GM12801 (cell line): Measurements from ENCODE around the gene SLC39A7.

ENCODE experiments used
- CTCF ChIP-seq: IDR thresholded peaks from one replicate; pipeline ENCODE4 v1.5.1; 2011; ENCODE audit warnings: control low read depth; ENCODE audit not compliant: insufficient read length; ENCODE audit errors: extremely low read depth

SLC39A7 gene

GRCh38 chr6:33189164-33189563, 11.5 kb upstream of the SLC39A7 start:
- TF ChIP-seq CTCF: no peak

DNA sequence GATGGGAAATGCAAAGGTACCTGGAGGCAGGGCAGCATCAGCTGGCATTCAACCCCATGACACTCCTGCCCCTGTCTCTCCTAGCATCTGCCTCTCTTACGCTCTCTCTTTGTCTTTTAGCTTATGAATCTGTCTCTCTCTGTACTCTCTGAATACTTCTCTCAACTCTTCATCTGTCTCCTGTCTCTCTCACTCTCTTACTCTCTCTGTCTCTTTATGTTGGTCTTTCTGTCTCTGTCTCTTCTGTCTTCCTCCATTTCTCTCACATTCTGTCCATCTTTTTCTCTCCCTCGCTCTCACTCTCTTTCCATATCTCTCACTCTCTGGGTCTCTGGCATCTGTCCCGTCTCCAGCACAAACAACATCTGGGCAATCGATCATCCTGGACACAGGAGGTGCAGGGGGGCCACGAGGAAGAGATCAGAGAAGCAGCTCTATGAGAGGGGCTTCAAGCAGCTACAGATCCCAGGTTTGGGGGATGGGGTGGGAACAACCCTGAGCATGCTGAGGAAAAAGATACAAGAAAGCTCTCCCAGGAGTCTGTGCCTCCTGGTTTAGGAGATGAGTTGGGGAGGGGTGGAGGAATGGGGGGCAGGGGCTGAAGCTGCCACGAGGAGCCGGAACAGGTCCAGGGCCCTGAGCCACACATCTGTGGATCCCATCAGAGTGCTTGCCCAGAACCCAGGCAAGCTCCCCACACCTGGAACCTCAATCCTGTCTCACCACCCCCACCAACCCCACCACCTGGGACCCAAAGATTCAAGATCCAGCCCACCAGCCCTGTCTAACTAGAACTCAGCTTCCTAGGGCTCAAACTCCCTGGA, 10.8 kb upstream of the SLC39A7 start:
- no peak for TF ChIP-seq CTCF

DNA sequence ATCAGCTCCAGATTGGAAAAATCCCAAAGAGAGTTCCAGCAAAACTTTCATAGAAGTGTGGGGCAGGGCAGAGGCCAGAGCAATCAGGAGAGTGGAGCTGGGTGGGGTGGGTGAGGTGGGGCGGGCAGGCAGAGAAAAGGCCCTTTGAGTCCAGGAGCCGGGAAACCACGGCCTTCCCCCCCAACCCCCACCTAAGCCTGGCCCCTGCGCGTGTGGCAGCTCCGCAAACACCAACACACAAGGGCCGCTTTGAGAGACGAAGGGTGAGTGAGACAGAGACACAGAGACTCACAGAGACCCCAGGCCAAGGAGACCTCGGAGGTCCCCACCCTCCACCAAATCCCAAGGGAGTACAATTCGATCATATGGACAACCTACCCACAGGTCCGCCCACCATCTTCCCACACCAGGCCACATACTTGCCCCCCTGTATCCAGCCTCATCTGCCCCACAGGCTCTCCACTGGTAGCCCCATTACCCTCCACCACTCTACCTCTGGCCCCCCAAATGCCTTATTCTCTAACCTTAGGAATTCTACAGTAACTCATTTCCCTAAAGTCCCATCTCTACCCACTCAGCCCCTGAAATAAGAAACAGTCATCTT, 10.1 kb upstream of the SLC39A7 start:
- no peak for TF ChIP-seq CTCF

DNA sequence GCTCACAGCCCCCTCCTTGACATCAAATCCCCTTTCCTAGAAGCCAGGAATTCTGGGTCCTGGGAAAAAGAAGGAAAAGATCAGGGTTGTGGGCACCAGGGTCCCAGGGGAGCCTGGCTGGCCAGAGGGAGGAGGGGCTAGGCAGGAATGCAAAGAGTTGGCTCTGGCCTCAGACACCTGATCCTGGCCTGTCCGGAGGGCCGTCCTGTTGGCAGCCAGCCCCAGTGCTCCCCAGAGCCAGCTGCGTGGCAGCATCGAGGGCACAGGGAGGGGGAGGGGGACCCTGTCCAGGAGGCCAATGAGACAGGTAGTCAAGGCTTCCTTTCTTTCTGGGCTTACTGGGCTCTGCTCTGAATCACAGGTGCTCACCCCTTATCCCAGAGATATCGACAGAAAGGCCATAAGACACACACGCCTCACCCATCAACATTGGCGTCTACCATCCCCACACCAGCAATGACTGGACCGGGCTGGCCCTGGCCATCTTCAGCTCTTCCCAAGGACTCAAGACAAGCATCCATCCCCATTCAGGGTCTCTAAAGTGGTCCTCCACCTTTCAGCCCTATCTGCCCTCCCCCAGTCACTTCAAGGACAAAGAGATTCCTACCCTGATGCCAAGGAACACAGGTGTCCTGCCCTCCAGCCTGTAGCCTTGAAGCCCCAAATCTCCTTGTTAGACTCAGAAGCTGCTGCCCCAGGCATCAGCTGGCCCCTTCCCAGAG, 9.1 kb upstream of the SLC39A7 start:
- no peak for TF ChIP-seq CTCF

DNA sequence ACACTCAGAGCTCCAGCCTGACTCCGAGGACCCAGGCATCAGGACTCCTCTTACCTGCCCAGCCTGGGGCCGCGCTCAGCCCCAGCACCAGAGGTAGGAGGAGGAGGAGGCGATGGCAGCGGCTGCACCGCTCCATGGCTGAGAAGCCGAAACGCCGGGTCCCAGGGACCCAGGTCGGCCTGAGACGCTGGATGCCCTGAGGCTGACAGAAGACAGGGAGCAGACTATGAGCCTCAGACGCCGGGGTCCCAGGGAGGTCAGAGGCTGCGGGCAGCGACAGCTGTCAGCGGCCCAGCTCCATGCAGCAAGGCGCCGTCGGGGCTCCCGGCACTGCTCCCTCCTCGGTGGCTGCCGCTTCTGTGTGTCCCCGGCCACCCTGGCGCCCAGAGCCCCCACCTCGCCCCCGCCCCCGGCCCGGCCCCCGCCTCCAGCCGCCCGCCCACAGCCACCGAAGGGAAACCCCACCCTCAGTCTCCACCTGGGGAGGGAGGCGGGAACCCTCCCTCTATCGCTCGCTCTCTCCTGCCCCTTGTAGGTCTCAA, 8.5 kb upstream of the SLC39A7 start, which contains the start of gene COL11A2:
TSS of gene COL11A2 (minus strand) at position 363 of the 542 bp plus-strand sequence. CDS start at position 136, 227 bp downstream.
- TF ChIP-seq CTCF: no peak

DNA sequence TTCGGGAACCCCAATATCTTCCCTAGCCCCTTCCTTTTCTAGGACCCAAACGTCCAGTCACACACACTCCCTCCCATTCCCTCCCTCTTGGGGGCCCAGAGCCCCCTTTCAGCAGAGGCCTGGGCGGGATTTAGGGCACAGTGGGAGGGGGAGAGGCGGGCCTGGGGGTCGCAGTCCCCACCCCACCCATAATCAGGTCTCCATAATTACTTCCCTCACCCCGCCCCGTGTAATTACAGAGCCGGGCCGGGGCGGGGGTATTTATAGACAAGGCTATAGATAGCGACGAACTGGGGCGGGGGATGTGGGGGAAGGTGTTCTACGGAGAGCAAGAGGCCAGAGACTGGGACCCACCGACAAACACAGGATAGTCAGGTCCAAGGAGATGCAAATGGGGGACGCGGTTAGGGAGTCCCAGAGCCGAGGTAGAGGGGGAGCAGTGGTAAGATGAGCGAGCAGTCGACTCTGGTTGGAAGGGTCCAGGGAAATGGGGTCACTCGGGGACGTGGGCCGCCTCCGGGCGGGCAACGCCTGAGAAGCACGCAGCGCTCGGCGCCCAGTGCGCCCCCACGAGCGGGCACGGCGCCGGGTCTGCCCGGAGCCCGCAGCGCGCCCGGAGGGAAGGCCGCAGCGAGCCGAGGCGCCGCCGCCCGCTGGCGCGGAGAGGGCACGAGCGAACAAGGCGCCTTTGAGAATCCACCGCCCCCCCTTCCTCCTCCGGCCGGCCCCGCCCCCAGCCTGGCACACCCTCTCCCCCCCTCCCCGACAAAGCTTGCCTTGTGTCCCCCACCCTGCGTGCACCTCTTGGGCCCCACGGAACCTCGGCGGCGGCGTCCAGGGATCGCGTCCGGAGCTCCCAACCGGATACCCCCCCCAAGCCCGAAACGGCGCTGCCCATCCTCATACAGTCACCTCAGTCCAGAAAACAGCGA, 7.7 kb upstream of the SLC39A7 start:
- TF ChIP-seq CTCF: no peak
